GM18909 (cell line): Measurements from ENCODE around the gene TELO2.

ENCODE experiments used
- ATAC-seq: cut with Tn5 transposase; IDR thresholded peaks from one replicate; pipeline ENCODE4 v1.9.1; 2021; ENCODE audit warnings: mild to moderate bottlenecking; ENCODE audit not compliant: unreplicated experiment, poor library complexity

Gene TELO2

GRCh38 chr16:1548727-1549126 is 55.6 kb downstream of the TELO2 start:
- no peak for ATAC-seq

GRCh38 chr16:1550069-1550468 is 56.9 kb downstream of the TELO2 start:
- ATAC-seq = no peak

- ATAC-seq = no peak
Observed at GRCh38 chr16:1550696-1551095, 57.5 kb downstream of the TELO2 start.

GRCh38 chr16:1551166-1551565 is 58.0 kb downstream of the TELO2 start:
- no peak for ATAC-seq

GRCh38 chr16:1552129-1552528 is 59.0 kb downstream of the TELO2 start:
- no peak for ATAC-seq

- no peak for ATAC-seq
Observed at GRCh38 chr16:1553946-1554825, 61.0 kb downstream of the TELO2 start.

- no peak for ATAC-seq
Observed at GRCh38 chr16:1554826-1555445, 61.8 kb downstream of the TELO2 start.

GRCh38 chr16:1556254-1556653 is 63.1 kb downstream of the TELO2 start:
- ATAC-seq = no peak

- no peak for ATAC-seq
Observed at GRCh38 chr16:1557074-1557473, 63.9 kb downstream of the TELO2 start.

- ATAC-seq = no peak
Observed at GRCh38 chr16:1557576-1557975, 64.4 kb downstream of the TELO2 start.

GRCh38 chr16:1559446-1559975 is 66.4 kb downstream of the TELO2 start:
- no peak for ATAC-seq
